WTC11 (cell line): ENCODE data around the gene ATP6V1D. TPM values are rescaled to one million over a fixed set of nuclear protein-coding genes. Genes with fewer than 3 reads are reported as not detected.

ENCODE experiments used
- ATAC-seq: fragments of 200-7000 bp; cut with Tn5 transposase; 2 replicates; pipeline ENCODE4 v1.10.0; 2021; ENCODE audit warnings: mild to moderate bottlenecking, moderate library complexity
- CTCF ChIA-PET: fragments of 300-600 bp; sonication (Branson Sonifier 250); formaldehyde crosslinking; loops from one replicate; lab custom pipeline; 2021; ENCODE audit warnings: antibody characterized with exemption; lab: Charles Lee
- POLR2A ChIA-PET: fragments of 350-600 bp; sonication (Branson Sonifier 250); formaldehyde crosslinking; loops from one replicate; lab custom pipeline; 2021; ENCODE audit warnings: antibody characterized with exemption; lab: Charles Lee
- DNase-seq: peaks from one replicate; pipeline ENCODE4 v3.0.0; 2021; ENCODE audit warnings: low spot score
- H3K27ac Mint-ChIP-seq: 2 replicates; pipeline ENCODE4 v1.8.0; 2021; ENCODE audit warnings: mixed read lengths
- H3K27me3 Mint-ChIP-seq: 2 replicates; pipeline ENCODE4 v1.8.0; 2021; ENCODE audit warnings: low read depth, mild to moderate bottlenecking, moderate library complexity, mixed read lengths
- H3K36me3 Mint-ChIP-seq: 2 replicates; pipeline ENCODE4 v1.8.0; 2021; ENCODE audit warnings: mixed read lengths
- H3K4me1 Mint-ChIP-seq: 2 replicates; pipeline ENCODE4 v1.8.0; 2022; ENCODE audit warnings: mixed read lengths
- H3K4me3 Mint-ChIP-seq: 2 replicates; pipeline ENCODE4 v1.8.0; 2021; ENCODE audit warnings: mild to moderate bottlenecking, moderate library complexity, mixed read lengths
- H3K9me3 Mint-ChIP-seq: 2 replicates; pipeline ENCODE4 v1.8.0; 2021; ENCODE audit warnings: mixed read lengths
- ARID4B ChIP-seq: sonication (generic); formaldehyde crosslinking; IDR thresholded peaks from 2 replicates; pipeline ENCODE4 v1.8.0; 2023; ENCODE audit warnings: missing genetic modification reagents, mild to moderate bottlenecking, borderline replicate concordance
- E2F4 ChIP-seq: sonication (generic); formaldehyde crosslinking; IDR thresholded peaks from 2 replicates; pipeline ENCODE4 v1.8.1; 2022; ENCODE audit warnings: low read depth, mild to moderate bottlenecking, moderate library complexity, missing genetic modification reagents, borderline replicate concordance
- ELF4 ChIP-seq: sonication (generic); formaldehyde crosslinking; IDR thresholded peaks from 2 replicates; pipeline ENCODE4 v1.8.1; 2022; ENCODE audit warnings: low read depth, mild to moderate bottlenecking, moderate library complexity, missing genetic modification reagents
- ERG ChIP-seq: fragments of 250-450 bp; sonication (Bioruptor Pico); IDR thresholded peaks from 2 replicates; pipeline ENCODE4 v1.8.0; 2021; ENCODE audit warnings: mild to moderate bottlenecking
- MAX ChIP-seq: sonication (generic); formaldehyde crosslinking; IDR thresholded peaks from 2 replicates; pipeline ENCODE4 v1.8.0; 2022; ENCODE audit warnings: mild to moderate bottlenecking, missing genetic modification reagents
- NFE2L1 ChIP-seq: sonication (generic); formaldehyde crosslinking; IDR thresholded peaks from 2 replicates; pipeline ENCODE4 v1.8.1; 2023; ENCODE audit warnings: missing genetic modification reagents
- RELA ChIP-seq: sonication (generic); formaldehyde crosslinking; IDR thresholded peaks from 2 replicates; pipeline ENCODE4 v1.8.1; 2022; ENCODE audit warnings: missing genetic modification reagents, mild to moderate bottlenecking, borderline replicate concordance
- TEAD4 ChIP-seq: sonication (generic); formaldehyde crosslinking; IDR thresholded peaks from 2 replicates; pipeline ENCODE4 v1.8.0; 2022; ENCODE audit warnings: mild to moderate bottlenecking, missing genetic modification reagents
- ZNF219 ChIP-seq: sonication (generic); formaldehyde crosslinking; IDR thresholded peaks from 2 replicates; pipeline ENCODE4 v1.8.0; 2023; ENCODE audit warnings: missing genetic modification reagents, mild to moderate bottlenecking, borderline replicate concordance
- ZNF317 ChIP-seq: sonication (generic); formaldehyde crosslinking; IDR thresholded peaks from 2 replicates; pipeline ENCODE4 v1.8.1; 2023; ENCODE audit warnings: low read depth, mild to moderate bottlenecking, moderate library complexity, missing genetic modification reagents, borderline replicate concordance
- ZNF512 ChIP-seq: sonication (generic); formaldehyde crosslinking; IDR thresholded peaks from 2 replicates; pipeline ENCODE4 v1.8.1; 2022; ENCODE audit warnings: missing genetic modification reagents, borderline replicate concordance
- total RNA-seq: library from RNA; stranded (reverse); gene quantifications from 3 replicates; pipeline ENCODE4 v1.2.3, GENCODE V29; 2021
- TF ChIP-seq, protein P1 (sequence below): sonication (generic); formaldehyde crosslinking; IDR thresholded peaks from 2 replicates; pipeline ENCODE4 v1.8.0; 2022; ENCODE audit warnings: mild to moderate bottlenecking, missing genetic modification reagents
- TF ChIP-seq, protein P2 (sequence below): fragments of 250-450 bp; sonication (Bioruptor Pico); IDR thresholded peaks from 2 replicates; pipeline ENCODE4 v1.9.0; 2021; ENCODE audit warnings: mild to moderate bottlenecking
- TF ChIP-seq, protein P3 (sequence below): sonication (generic); formaldehyde crosslinking; IDR thresholded peaks from 2 replicates; pipeline ENCODE4 v1.8.0; 2022; ENCODE audit warnings: missing genetic modification reagents
- TF ChIP-seq, protein P4 (sequence below): fragments of 250-450 bp; sonication (Bioruptor Pico); IDR thresholded peaks from 2 replicates; pipeline ENCODE4 v1.9.0; 2021; ENCODE audit warnings: moderate library complexity, mild to moderate bottlenecking, inconsistent platforms, borderline replicate concordance

ATP6V1D gene
- total RNA-seq, 1 experiment from 2014 or later: 54.0 TPM

DNA sequence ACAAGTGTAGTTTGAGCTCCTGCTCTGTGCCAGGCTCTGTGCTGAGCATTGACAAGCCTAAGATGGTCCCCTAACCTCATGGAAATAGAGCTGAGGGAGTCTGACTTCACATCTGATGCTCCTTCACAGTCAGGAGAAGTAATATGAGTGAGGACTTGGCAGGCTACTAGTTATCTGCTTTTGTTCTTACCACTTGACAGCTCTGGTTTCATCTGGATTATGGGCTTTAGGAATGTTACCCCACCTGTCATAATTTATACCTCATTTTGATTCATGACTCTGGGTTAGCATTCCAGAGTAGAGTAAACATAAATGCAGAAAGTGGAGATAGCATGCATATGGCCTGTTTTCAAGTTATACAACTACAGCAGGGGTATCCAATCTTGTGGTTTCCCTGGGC, 40.5 kb downstream of the ATP6V1D start (continued):
- no peak for TF ChIP-seq ARID4B
- TF ChIP-seq E2F4 (CRISPR knock-in tag): no peak
- TF ChIP-seq, protein P1, sequence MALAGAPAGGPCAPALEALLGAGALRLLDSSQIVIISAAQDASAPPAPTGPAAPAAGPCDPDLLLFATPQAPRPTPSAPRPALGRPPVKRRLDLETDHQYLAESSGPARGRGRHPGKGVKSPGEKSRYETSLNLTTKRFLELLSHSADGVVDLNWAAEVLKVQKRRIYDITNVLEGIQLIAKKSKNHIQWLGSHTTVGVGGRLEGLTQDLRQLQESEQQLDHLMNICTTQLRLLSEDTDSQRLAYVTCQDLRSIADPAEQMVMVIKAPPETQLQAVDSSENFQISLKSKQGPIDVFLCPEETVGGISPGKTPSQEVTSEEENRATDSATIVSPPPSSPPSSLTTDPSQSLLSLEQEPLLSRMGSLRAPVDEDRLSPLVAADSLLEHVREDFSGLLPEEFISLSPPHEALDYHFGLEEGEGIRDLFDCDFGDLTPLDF (CRISPR knock-in tag): no peak
- no peak for TF ChIP-seq RELA (CRISPR knock-in tag)
- TF ChIP-seq, protein P2, sequence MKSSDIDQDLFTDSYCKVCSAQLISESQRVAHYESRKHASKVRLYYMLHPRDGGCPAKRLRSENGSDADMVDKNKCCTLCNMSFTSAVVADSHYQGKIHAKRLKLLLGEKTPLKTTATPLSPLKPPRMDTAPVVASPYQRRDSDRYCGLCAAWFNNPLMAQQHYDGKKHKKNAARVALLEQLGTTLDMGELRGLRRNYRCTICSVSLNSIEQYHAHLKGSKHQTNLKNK (CRISPR knock-in tag): no peak
- no peak for TF ChIP-seq ZNF219 (CRISPR knock-in tag)

GRCh38 chr14:67317822-67318221, 41.8 kb downstream of the ATP6V1D start:
- no peak for DNase-seq
- no peaks in the 10 kb centered on the region for H3K4me1 Mint-ChIP-seq
- no peaks in the 10 kb centered on the region for H3K27me3 Mint-ChIP-seq
- H3K36me3 Mint-ChIP-seq: peaks cover 8% of the 10 kb centered on the region; the same call in 1 of the 2 replicates
- no peaks in the 10 kb centered on the region for H3K9me3 Mint-ChIP-seq
- ChIA-PET CTCF (no interaction called here), POLR2A (no interaction called here)
- no peak overlapping the region for H3K4me3 Mint-ChIP-seq
- ATAC-seq: no peak
- H3K27ac Mint-ChIP-seq: no peak overlapping the region
- TF ChIP-seq ZNF317 (CRISPR knock-in tag): no peak
- no peak for TF ChIP-seq ZNF512 (CRISPR knock-in tag)
- TF ChIP-seq ELF4: no peak
- TF ChIP-seq MAX (CRISPR knock-in tag): no peak
- TF ChIP-seq, protein P3, sequence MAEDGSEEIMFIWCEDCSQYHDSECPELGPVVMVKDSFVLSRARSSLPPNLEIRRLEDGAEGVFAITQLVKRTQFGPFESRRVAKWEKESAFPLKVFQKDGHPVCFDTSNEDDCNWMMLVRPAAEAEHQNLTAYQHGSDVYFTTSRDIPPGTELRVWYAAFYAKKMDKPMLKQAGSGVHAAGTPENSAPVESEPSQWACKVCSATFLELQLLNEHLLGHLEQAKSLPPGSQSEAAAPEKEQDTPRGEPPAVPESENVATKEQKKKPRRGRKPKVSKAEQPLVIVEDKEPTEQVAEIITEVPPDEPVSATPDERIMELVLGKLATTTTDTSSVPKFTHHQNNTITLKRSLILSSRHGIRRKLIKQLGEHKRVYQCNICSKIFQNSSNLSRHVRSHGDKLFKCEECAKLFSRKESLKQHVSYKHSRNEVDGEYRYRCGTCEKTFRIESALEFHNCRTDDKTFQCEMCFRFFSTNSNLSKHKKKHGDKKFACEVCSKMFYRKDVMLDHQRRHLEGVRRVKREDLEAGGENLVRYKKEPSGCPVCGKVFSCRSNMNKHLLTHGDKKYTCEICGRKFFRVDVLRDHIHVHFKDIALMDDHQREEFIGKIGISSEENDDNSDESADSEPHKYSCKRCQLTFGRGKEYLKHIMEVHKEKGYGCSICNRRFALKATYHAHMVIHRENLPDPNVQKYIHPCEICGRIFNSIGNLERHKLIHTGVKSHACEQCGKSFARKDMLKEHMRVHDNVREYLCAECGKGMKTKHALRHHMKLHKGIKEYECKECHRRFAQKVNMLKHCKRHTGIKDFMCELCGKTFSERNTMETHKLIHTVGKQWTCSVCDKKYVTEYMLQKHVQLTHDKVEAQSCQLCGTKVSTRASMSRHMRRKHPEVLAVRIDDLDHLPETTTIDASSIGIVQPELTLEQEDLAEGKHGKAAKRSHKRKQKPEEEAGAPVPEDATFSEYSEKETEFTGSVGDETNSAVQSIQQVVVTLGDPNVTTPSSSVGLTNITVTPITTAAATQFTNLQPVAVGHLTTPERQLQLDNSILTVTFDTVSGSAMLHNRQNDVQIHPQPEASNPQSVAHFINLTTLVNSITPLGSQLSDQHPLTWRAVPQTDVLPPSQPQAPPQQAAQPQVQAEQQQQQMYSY (CRISPR knock-in tag): no peak
- no peak for TF ChIP-seq ZNF219 (CRISPR knock-in tag)
- TF ChIP-seq ERG (CRISPR knock-in tag): no peak
- TF ChIP-seq ARID4B: no peak
- TF ChIP-seq NFE2L1 (CRISPR knock-in tag): no peak
- no peak for TF ChIP-seq TEAD4 (CRISPR knock-in tag)
- TF ChIP-seq, protein P4, sequence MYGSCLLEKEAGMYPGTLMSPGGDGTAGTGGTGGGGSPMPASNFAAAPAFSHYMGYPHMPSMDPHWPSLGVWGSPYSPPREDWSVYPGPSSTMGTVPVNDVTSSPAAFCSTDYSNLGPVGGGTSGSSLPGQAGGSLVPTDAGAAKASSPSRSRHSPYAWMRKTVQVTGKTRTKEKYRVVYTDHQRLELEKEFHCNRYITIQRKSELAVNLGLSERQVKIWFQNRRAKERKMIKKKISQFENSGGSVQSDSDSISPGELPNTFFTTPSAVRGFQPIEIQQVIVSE (CRISPR knock-in tag): no peak
